Liver (tissue), 9 donors: ENCODE results near the gene METTL25. TPM values are rescaled to one million over a fixed set of nuclear protein-coding genes. Genes with fewer than 3 reads are reported as not detected.

Experiments
- DNase-seq: peaks from one replicate; pipeline ENCODE4 v3.0.0-alpha.2; 2017; ENCODE audit warnings: low spot score
- H3K27ac ChIP-seq, 2 donors: one replicate each; pipeline ENCODE4 v1.7.0; 2013; ENCODE audit warnings: inconsistent platforms in 2 of 2, low read length in 2 of 2, control low read depth in 1 of 2, low read depth in 1 of 2, mild to moderate bottlenecking in 1 of 2
- H3K27me3 ChIP-seq, 4 donors: one replicate each; pipeline versions ENCODE4 v1.6.1 to v1.7.0; 2013; ENCODE audit warnings: low read length in 3 of 4, inconsistent platforms in 1 of 4, mild to moderate bottlenecking in 1 of 4, moderate library complexity in 1 of 4; ENCODE audit not compliant: control insufficient read depth in 4 of 4, insufficient read depth in 4 of 4
- H3K36me3 ChIP-seq, 4 donors: one replicate each; pipeline versions ENCODE4 v1.6.1 to v1.7.0; 2013; ENCODE audit warnings: low read length in 3 of 4, mild to moderate bottlenecking in 3 of 4, low read depth in 1 of 4, moderate library complexity in 1 of 4; ENCODE audit not compliant: control insufficient read depth in 4 of 4, insufficient read depth in 3 of 4
- H3K4me1 ChIP-seq, 4 donors: one replicate each; pipeline versions ENCODE4 v1.6.1 to v1.7.0; 2013; ENCODE audit warnings: low read length in 3 of 4, mild to moderate bottlenecking in 3 of 4, moderate library complexity in 1 of 4; ENCODE audit not compliant: control insufficient read depth in 4 of 4, insufficient read depth in 4 of 4
- H3K4me3 ChIP-seq, 3 donors: one replicate each; pipeline versions ENCODE4 v1.6.1 to v1.7.0; 2013; ENCODE audit warnings: low read length in 3 of 3, control low read depth in 1 of 3, low read depth in 1 of 3, mild to moderate bottlenecking in 1 of 3
- H3K9ac ChIP-seq, 2 donors: one replicate each; pipeline ENCODE4 v1.7.0; 2013; ENCODE audit warnings: low read length in 2 of 2, mild to moderate bottlenecking in 2 of 2, moderate library complexity in 2 of 2, control low read depth in 1 of 2, low read depth in 1 of 2
- H3K9me3 ChIP-seq, 4 donors: one replicate each; pipeline versions ENCODE4 v1.6.1 to v1.7.0; 2013; ENCODE audit warnings: low read length in 3 of 4; ENCODE audit not compliant: control insufficient read depth in 4 of 4
- ATF3 ChIP-seq: IDR thresholded peaks from 2 replicates; pipeline ENCODE4 v1.6.1; 2016; ENCODE audit warnings: antibody characterized with exemption
- EGR1 ChIP-seq, 2 donors: IDR thresholded peaks; 2 replicates each; pipeline ENCODE4 v1.6.1; 2016 to 2018; ENCODE audit warnings: antibody characterized with exemption in 2 of 2, low read depth in 2 of 2
- FOXA1 ChIP-seq: IDR thresholded peaks from 2 replicates; pipeline ENCODE4 v1.6.1; 2016; ENCODE audit warnings: antibody characterized with exemption
- GABPA ChIP-seq, 2 donors: IDR thresholded peaks in 1 of 2; conservative IDR thresholded peaks in 1 of 2; 2 replicates each; pipeline ENCODE4 v1.6.1; 2016; ENCODE audit warnings: antibody characterized with exemption in 2 of 2, mild to moderate bottlenecking in 1 of 2, moderate library complexity in 1 of 2
- HNF4G ChIP-seq: IDR thresholded peaks from 2 replicates; pipeline ENCODE4 v1.6.1; 2016; ENCODE audit warnings: antibody characterized with exemption
- JUND ChIP-seq, 2 donors: IDR thresholded peaks; 2 replicates each; pipeline ENCODE4 v1.6.1; 2016; ENCODE audit warnings: antibody characterized with exemption in 2 of 2
- MAX ChIP-seq: IDR thresholded peaks from 2 replicates; pipeline ENCODE4 v1.6.1; 2016; ENCODE audit warnings: antibody characterized with exemption
- NR2F2 ChIP-seq: IDR thresholded peaks from 2 replicates; pipeline ENCODE4 v1.6.1; 2016; ENCODE audit warnings: antibody characterized with exemption
- RAD21 ChIP-seq, 2 donors: IDR thresholded peaks; 2 replicates each; pipeline ENCODE4 v1.6.1; 2016; ENCODE audit warnings: antibody characterized with exemption in 2 of 2, mild to moderate bottlenecking in 2 of 2
- RXRA ChIP-seq, 2 donors: IDR thresholded peaks; 2 replicates each; pipeline ENCODE4 v1.6.1; 2017 to 2018; ENCODE audit warnings: antibody characterized with exemption in 2 of 2, mild to moderate bottlenecking in 1 of 2
- SP1 ChIP-seq: IDR thresholded peaks from 2 replicates; pipeline ENCODE4 v1.6.1; 2018; ENCODE audit warnings: antibody characterized with exemption, mild to moderate bottlenecking
- TAF1 ChIP-seq: conservative IDR thresholded peaks from 2 replicates; pipeline ENCODE4 v1.6.1; 2016; ENCODE audit warnings: antibody characterized with exemption, mild to moderate bottlenecking
- YY1 ChIP-seq: IDR thresholded peaks from 2 replicates; pipeline ENCODE4 v1.6.1; 2016; ENCODE audit warnings: antibody characterized with exemption, mild to moderate bottlenecking
- ZBTB33 ChIP-seq: IDR thresholded peaks from 2 replicates; pipeline ENCODE4 v1.6.1; 2016; ENCODE audit warnings: antibody characterized with exemption
- WGBS: extraction: QIAGEN DNeasy Blood & Tissue Kit; methylation state at CpG from one replicate; pipeline ENCODE4 v1.1.7; 2013; 5-methylcytosine and 5-hydroxymethylcytosine counted together
- polyA plus RNA-seq, 2 donors: library from polyadenylated mRNA; stranded (reverse) in 1 of 2; unstranded in 1 of 2; fragments of 200-250 nt in 1 of 2; fragments of >200 nt in 1 of 2; fragmentation: Nextera tagmentation in 1 of 2; extraction: Ambion mirVana in 1 of 2; gene quantifications; one replicate each; pipeline versions ENCODE4 v1.2.1 to v1.2.3, GENCODE V29; 2013 to 2015
- total RNA-seq, 2 donors: library from RNA; depleted of rRNA; stranded (reverse); fragments of >200 nt; gene quantifications; one replicate each; pipeline ENCODE4 v1.2.3, GENCODE V29; 2014
- TF ChIP-seq, protein P1 (sequence below): fragments of 150-350 bp; IDR thresholded peaks from 2 replicates; pipeline ENCODE4 v1.5.1; 2017; ENCODE audit warnings: improper control_type of control experiment, low read depth, low read length; ENCODE audit not compliant: missing input control
- donor health status: healthy.
- donor health status: healthy.
- donor health status: healthy.
- donor health status: healthy.
- donor health status: healthy.

Gene METTL25
- total and polyA plus RNA-seq, 4 donors, result 1.5 to 13.4 (median 9.6) TPM

DNA sequence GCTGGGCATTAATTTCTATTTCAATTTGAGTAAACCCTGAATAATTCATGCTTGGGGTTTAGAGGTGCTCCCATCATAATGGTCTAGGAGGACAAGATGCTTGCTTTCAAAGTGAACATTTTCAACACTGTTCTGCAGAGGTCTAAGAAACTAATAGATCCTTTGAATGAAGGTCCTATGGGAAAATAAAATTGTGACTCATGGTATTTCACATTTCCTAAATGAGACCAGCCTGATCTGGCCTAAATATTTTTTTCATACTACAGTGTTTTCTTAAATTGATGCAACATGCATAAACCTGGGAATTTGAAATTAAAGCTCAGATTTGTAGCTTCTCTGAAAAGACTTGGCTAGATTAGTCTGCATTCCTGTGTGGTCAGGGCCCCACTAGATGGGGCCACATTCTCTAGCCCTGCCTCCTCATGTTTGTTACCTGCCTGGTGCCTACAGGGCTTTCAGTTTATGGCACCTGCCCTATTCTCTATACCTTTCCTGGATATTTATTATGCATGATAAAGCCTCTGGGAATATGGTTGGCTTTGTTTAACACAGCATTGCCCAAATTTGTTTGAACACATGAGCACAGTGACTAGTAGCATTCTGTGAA lies 112.7 kb downstream of the METTL25 start:
- Histone ChIP-seq H3K9me3 (no peaks in the 10 kb centered on the region), H3K9ac (no peak overlapping the region), H3K27ac (no peak overlapping the region), H3K4me1 (no peaks in the 10 kb centered on the region), H3K36me3 (peaks cover 0 to 6% (median under 1%) of the 10 kb centered on the region in 4 donors), H3K4me3 (no peak overlapping the region), H3K27me3 (no peaks in the 10 kb centered on the region)
- DNase-seq, result no peak
- TF ChIP-seq NR2F2 (no peak), MAX (no peak), EGR1 (IDR thresholded peaks at IDR 0.05; ENCODE audit: low read depth in 2 of 2) (no peak), HNF4G (no peak), ATF3 (no peak), JUND (IDR thresholded peaks at IDR 0.05) (no peak)
- TF ChIP-seq, protein P1, sequence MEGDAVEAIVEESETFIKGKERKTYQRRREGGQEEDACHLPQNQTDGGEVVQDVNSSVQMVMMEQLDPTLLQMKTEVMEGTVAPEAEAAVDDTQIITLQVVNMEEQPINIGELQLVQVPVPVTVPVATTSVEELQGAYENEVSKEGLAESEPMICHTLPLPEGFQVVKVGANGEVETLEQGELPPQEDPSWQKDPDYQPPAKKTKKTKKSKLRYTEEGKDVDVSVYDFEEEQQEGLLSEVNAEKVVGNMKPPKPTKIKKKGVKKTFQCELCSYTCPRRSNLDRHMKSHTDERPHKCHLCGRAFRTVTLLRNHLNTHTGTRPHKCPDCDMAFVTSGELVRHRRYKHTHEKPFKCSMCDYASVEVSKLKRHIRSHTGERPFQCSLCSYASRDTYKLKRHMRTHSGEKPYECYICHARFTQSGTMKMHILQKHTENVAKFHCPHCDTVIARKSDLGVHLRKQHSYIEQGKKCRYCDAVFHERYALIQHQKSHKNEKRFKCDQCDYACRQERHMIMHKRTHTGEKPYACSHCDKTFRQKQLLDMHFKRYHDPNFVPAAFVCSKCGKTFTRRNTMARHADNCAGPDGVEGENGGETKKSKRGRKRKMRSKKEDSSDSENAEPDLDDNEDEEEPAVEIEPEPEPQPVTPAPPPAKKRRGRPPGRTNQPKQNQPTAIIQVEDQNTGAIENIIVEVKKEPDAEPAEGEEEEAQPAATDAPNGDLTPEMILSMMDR, result no peak

DNA sequence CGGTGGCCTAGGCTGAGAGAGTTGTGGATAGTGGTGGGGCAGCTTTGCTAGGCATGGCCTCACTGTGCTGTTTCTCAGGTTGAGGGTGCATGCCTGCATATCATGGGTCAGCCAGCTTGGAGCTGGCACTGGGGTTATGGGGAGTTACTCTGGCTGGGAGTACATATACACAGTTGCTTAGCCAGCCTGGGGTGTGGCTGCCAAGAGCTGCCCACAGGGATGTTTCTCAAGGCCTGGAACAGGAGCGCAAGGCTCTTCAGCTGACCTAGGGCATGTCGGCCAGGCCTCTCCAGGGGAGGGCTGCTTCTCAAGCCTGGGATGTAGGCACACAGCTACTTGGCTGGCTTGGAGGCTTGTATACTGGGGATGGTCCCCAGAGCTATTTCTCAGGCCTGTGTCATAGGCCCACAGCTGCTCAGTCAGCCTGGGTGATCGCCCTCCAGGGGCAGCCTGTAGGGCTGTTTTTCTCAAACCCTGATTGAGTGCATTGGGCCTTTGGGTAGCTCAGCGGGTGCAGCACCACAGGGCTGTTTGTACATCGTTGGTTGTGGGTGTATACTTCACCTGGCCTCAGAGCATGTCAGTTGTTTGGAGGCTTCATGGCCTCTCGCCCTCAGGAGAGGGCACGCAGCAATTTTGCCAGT lies 114.9 kb downstream of the METTL25 start:
- H3K27me3 ChIP-seq, result no peaks in the 10 kb centered on the region
- H3K9me3 ChIP-seq, result no peaks in the 10 kb centered on the region
- no peak overlapping the region for H3K4me3 ChIP-seq
- H3K27ac ChIP-seq, result no peak overlapping the region
- no peaks in the 10 kb centered on the region for H3K4me1 ChIP-seq
- H3K36me3 ChIP-seq, result peaks cover 0 to 6% (median 2%) of the 10 kb centered on the region in 4 donors
- 97% methylated on average over 8 of the region's 8 CpGs for WGBS
- no peak for DNase-seq
- H3K9ac ChIP-seq, result no peak overlapping the region
- TF ChIP-seq JUND (IDR thresholded peaks at IDR 0.05) (no peak), SP1 (no peak), TAF1 (no peak), NR2F2 (no peak), FOXA1 (no peak), RAD21 (IDR thresholded peaks at IDR 0.05) (no peak), GABPA (IDR thresholded peaks at IDR 0.05 in 1 of 2, conservative IDR thresholded peaks at IDR 0.05 in 1 of 2) (no peak), YY1 (no peak), HNF4G (no peak), RXRA (IDR thresholded peaks at IDR 0.05) (no peak), ATF3 (no peak), ZBTB33 (no peak)
- TF ChIP-seq, protein P1, result no peak
